OCI-LY1 (cell line): ENCODE data around the gene TMEM100.
"Not testable (repeated sequence)": the region's sequence is repeated elsewhere in the genome, so short reads cannot be mapped to it uniquely, and the experiment has no call there.

Experiments used
- H2AFZ ChIP-seq: fragments of 200-600 bp; sonication (generic), shearing (Covaris generic); 2 replicates; pipeline ENCODE4 v1.6.0; 2014; ENCODE audit warnings: antibody characterized with exemption, mild to moderate bottlenecking, low read length
- H3F3A ChIP-seq: fragments of 200-600 bp; sonication (generic), shearing (Covaris generic); 2 replicates; pipeline ENCODE4 v1.6.0; 2014; ENCODE audit warnings: mild to moderate bottlenecking, antibody characterized with exemption, low read length, moderate library complexity; ENCODE audit not compliant: insufficient read depth
- H3K27ac ChIP-seq: fragments of 200-600 bp; sonication (generic); 2 replicates; pipeline ENCODE4 v1.5.1; 2014; ENCODE audit warnings: low read length, mixed run types, mild to moderate bottlenecking, low read depth; ENCODE audit not compliant: poor library complexity, severe bottlenecking
- H3K27me3 ChIP-seq: fragments of 200-600 bp; sonication (generic); 2 replicates; pipeline ENCODE4 v1.6.0; 2014; ENCODE audit warnings: antibody characterized with exemption, mild to moderate bottlenecking, low read length, moderate library complexity; ENCODE audit not compliant: insufficient read depth
- H3K36me3 ChIP-seq: fragments of 200-600 bp; sonication (generic); 2 replicates; pipeline ENCODE4 v1.6.1; 2014; ENCODE audit warnings: mild to moderate bottlenecking, antibody characterized with exemption, low read length, moderate library complexity, mixed read lengths; ENCODE audit not compliant: insufficient read depth
- H3K4me1 ChIP-seq: fragments of 200-600 bp; sonication (generic); 2 replicates; pipeline ENCODE4 v1.5.1; 2014; ENCODE audit warnings: mild to moderate bottlenecking, low read length, moderate library complexity; ENCODE audit not compliant: insufficient read depth, severe bottlenecking
- H3K4me2 ChIP-seq: fragments of 200-600 bp; sonication (generic), shearing (Covaris generic); 2 replicates; pipeline ENCODE4 v1.6.1; 2014; ENCODE audit warnings: low read length
- H3K4me3 ChIP-seq: fragments of 200-600 bp; sonication (generic); 2 replicates; pipeline ENCODE4 v1.5.1; 2014; ENCODE audit warnings: low read length, low read depth, mild to moderate bottlenecking, mixed read lengths; ENCODE audit not compliant: poor library complexity, severe bottlenecking
- H3K79me2 ChIP-seq: fragments of 200-600 bp; shearing (Covaris generic); 2 replicates; pipeline ENCODE4 v1.6.1; 2016; ENCODE audit warnings: mixed run types, low read length, mixed read lengths; ENCODE audit not compliant: insufficient read depth
- H3K9ac ChIP-seq: fragments of 200-600 bp; sonication (generic), shearing (Covaris generic); 2 replicates; pipeline ENCODE4 v1.6.1; 2014; ENCODE audit warnings: mild to moderate bottlenecking, low read length, mixed read lengths
- H3K9me2 ChIP-seq: fragments of 200-600 bp; sonication (generic), shearing (Covaris generic); 2 replicates; pipeline ENCODE4 v1.6.1; 2014; ENCODE audit warnings: low read depth, mild to moderate bottlenecking, low read length, mixed read lengths
- H3K9me3 ChIP-seq: fragments of 200-600 bp; shearing (Covaris generic); 2 replicates; pipeline ENCODE4 v1.6.1; 2014; ENCODE audit warnings: low read length, mixed read lengths
- H4K20me1 ChIP-seq: fragments of 200-600 bp; sonication (generic), shearing (Covaris generic); 2 replicates; pipeline ENCODE4 v1.6.0; 2016; ENCODE audit warnings: mild to moderate bottlenecking, low read length; ENCODE audit not compliant: insufficient read depth
- EZH2 ChIP-seq: fragments of 200-600 bp; sonication (generic), shearing (Covaris generic); IDR thresholded peaks from 2 replicates; pipeline ENCODE4 v1.8.0; 2017; ENCODE audit warnings: borderline replicate concordance, mixed run types, mild to moderate bottlenecking, antibody characterized with exemption, low read length, moderate library complexity, mixed read lengths
- TF ChIP-seq, protein P1 (sequence below): fragments of 200-600 bp; sonication (generic), shearing (Covaris generic); IDR thresholded peaks from 2 replicates; pipeline ENCODE4 v1.5.1; 2017; ENCODE audit warnings: mild to moderate bottlenecking, antibody characterized with exemption, low read length, moderate library complexity, mixed read lengths

The TMEM100 gene

DNA sequence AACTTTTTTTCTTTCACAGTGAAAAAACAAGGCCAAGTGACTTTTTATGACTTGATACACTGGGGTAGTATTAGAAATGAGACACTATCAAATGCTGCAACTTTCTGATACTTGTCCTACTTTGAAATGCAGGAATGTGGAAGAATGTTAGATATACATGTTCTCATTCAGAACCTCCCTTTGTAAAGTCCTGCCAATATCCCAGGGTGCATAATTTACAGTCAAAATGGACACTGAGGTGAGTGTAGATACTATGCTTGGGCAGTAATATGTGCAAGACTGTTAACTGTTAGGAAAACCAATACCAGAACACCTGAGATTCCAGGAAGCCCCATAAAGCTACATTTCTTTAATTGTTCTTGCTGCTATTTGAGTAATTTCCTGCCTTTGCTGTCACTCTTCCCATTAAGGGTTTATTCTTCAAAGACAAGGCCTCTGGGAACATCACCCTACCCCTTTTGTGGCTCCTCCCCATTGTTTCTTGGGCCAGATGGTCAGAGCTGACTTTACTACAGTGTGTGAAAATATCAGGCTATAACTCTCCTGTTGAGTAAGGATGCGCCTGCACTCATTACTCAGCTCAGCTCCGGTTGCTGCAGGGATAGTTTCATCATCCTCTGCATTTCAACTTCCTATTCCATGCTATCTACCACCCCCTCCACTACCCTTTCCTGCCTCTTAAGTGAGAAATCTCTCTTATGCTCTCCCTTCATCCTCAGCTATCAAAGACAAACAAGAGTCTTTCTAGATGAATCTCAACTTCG, 48.7 kb downstream of the TMEM100 start:
- H3K79me2 ChIP-seq = no peaks in the 10 kb centered on the region
- no peak overlapping the region for H3K4me3 ChIP-seq
- TF ChIP-seq EZH2 = no peak
- TF ChIP-seq, protein P1, sequence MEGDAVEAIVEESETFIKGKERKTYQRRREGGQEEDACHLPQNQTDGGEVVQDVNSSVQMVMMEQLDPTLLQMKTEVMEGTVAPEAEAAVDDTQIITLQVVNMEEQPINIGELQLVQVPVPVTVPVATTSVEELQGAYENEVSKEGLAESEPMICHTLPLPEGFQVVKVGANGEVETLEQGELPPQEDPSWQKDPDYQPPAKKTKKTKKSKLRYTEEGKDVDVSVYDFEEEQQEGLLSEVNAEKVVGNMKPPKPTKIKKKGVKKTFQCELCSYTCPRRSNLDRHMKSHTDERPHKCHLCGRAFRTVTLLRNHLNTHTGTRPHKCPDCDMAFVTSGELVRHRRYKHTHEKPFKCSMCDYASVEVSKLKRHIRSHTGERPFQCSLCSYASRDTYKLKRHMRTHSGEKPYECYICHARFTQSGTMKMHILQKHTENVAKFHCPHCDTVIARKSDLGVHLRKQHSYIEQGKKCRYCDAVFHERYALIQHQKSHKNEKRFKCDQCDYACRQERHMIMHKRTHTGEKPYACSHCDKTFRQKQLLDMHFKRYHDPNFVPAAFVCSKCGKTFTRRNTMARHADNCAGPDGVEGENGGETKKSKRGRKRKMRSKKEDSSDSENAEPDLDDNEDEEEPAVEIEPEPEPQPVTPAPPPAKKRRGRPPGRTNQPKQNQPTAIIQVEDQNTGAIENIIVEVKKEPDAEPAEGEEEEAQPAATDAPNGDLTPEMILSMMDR = no peak
- H3K27me3 ChIP-seq = no peaks in the 10 kb centered on the region
- no peak overlapping the region for H3K4me2 ChIP-seq
- H3K9me2 ChIP-seq = no peaks in the 10 kb centered on the region
- H3K27ac ChIP-seq = no peak overlapping the region
- H3K36me3 ChIP-seq = no peaks in the 10 kb centered on the region
- H3K9ac ChIP-seq = no peak overlapping the region
- H3F3A ChIP-seq = no peaks in the 10 kb centered on the region
- no peaks in the 10 kb centered on the region for H3K9me3 ChIP-seq
- H2AFZ ChIP-seq = no peak overlapping the region
- no peaks in the 10 kb centered on the region for H4K20me1 ChIP-seq
- H3K4me1 ChIP-seq = no peaks in the 10 kb centered on the region

DNA sequence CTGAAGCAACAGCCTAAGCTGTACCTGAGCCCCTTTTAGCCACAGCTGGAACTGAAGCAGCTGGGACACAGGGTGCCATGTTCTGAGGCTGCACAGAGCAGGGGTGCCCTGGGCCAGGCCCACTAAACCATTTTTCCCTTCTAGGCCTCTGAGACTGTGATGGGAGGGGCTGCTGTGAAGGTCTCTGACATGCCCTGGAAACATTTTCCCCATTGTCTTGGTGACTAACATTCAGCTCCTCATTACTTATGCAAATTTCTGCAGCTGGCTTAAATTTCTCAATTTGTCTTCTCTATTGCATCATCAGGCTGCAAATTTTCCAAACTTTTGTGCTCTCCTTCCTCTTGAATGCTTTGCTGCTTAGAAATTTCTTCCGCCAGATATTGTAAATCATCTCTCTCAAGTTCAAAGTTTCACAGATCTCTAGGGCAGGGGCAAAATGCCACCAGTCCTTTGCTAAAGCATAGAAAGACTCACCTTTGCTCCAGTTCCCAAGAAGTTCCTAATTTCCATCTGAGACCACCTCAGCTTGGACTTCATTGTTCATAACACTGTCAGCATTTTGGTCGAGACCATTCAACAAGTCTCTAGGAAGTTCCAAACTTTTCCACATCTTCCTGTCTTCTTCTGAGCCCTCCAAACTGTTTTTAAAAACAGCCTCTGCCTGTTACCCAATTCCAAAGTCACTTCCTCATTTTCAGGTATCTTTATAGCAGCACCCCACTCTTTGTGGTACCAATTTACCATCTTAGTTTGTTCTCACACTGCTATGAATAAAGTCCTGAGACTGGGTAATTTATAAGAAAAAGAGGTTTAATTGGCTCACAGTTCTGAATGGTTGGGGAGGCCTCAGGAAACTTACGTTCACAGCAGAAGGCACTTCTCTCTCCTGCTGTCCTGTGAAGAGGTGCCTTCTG, 49.8 kb downstream of the TMEM100 start:
- H3K4me1 ChIP-seq = no peaks in the 10 kb centered on the region
- H4K20me1 ChIP-seq = no peaks in the 10 kb centered on the region
- no peak for TF ChIP-seq EZH2
- TF ChIP-seq, protein P1 = no peak
- no peak overlapping the region for H3K9ac ChIP-seq
- H3K4me3 ChIP-seq = no peak overlapping the region
- no peaks in the 10 kb centered on the region for H3K27me3 ChIP-seq
- H3K79me2 ChIP-seq = no peaks in the 10 kb centered on the region
- no peaks in the 10 kb centered on the region for H3K9me2 ChIP-seq
- no peaks in the 10 kb centered on the region for H3K9me3 ChIP-seq
- H3K27ac ChIP-seq = no peak overlapping the region
- H2AFZ ChIP-seq = no peak overlapping the region
- H3K4me2 ChIP-seq = no peak overlapping the region
- no peaks in the 10 kb centered on the region for H3F3A ChIP-seq
- no peaks in the 10 kb centered on the region for H3K36me3 ChIP-seq

DNA sequence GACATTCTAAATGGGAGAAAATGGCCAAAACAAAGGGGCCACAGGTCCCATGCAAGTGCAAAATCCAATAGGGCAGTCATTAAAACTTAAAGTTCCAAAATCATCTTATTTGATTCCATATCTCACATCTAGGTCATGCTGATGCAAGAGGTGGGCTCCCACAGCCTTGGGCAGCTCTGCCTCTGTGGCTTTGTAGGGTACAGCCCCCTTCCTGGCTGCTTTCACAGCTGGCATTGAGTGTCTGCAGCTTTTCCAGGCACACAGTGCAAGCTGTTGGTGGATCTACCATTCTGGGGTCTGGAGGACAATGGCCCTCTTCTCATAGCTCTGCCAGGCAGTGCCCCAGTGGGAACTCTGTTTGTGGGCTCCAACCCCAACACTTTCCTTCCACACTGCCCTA, 50.7 kb downstream of the TMEM100 start:
- H3K4me3 ChIP-seq, H3K4me2 ChIP-seq, H3K9me2 ChIP-seq, H3K27me3 ChIP-seq, H4K20me1 ChIP-seq, H3K9ac ChIP-seq, H3F3A ChIP-seq, H3K36me3 ChIP-seq, H3K79me2 ChIP-seq, H3K27ac ChIP-seq, H2AFZ ChIP-seq, H3K4me1 ChIP-seq, H3K9me3 ChIP-seq: not testable (repeated sequence)
